HG03565 (cell line): ENCODE data around the gene SMPDL3B.

Source experiments
- ATAC-seq: cut with Tn5 transposase; IDR thresholded peaks from one replicate; pipeline ENCODE4 v1.9.1; 2021; ENCODE audit warnings: mild to moderate bottlenecking, moderate library complexity; ENCODE audit not compliant: unreplicated experiment

SMPDL3B gene, protein sequence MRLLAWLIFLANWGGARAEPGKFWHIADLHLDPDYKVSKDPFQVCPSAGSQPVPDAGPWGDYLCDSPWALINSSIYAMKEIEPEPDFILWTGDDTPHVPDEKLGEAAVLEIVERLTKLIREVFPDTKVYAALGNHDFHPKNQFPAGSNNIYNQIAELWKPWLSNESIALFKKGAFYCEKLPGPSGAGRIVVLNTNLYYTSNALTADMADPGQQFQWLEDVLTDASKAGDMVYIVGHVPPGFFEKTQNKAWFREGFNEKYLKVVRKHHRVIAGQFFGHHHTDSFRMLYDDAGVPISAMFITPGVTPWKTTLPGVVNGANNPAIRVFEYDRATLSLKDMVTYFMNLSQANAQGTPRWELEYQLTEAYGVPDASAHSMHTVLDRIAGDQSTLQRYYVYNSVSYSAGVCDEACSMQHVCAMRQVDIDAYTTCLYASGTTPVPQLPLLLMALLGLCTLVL

DNA sequence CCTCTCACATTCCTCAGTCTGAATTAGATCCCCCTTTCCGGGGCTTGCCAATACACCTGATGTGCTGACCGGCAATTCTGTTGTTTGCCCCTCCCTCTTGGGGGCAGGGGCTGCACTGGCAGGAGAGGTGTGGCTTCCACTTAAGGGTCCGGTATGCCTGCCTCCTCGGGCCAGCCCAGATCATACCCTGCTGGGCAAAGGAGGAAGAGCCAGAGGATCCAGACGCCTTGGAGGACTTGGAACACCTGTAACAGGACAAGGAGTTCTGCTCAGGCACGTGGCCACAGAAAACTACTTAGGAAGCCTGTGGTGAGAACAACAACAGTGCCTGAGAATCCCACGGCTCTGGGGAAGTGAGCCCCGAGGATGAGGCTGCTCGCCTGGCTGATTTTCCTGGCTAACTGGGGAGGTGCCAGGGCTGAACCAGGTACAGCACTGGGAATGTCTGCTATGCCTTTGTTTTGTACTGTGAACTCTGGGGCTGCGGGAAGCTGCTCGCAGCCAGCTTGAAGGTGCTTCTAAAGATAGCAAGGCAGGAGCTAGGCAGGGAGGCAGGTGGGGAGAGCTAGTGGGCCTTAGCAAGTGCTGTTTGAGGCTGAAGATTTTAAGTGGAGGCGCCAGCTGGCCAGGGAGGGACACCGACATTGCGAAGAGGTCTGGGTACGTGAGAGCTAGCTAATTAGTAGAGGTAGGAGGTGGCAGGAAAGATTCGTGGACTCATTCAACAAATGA is at the start of gene SMPDL3B:
Gene SMPDL3B (plus strand): TSS at position 183 of the 732 bp plus-strand sequence. CDS start 184 bp downstream, at position 367.
- no peak for ATAC-seq

- no peak for ATAC-seq
Observed at GRCh38 chr1:27885114-27885528, 49.7 kb upstream of the SMPDL3B start.

DNA sequence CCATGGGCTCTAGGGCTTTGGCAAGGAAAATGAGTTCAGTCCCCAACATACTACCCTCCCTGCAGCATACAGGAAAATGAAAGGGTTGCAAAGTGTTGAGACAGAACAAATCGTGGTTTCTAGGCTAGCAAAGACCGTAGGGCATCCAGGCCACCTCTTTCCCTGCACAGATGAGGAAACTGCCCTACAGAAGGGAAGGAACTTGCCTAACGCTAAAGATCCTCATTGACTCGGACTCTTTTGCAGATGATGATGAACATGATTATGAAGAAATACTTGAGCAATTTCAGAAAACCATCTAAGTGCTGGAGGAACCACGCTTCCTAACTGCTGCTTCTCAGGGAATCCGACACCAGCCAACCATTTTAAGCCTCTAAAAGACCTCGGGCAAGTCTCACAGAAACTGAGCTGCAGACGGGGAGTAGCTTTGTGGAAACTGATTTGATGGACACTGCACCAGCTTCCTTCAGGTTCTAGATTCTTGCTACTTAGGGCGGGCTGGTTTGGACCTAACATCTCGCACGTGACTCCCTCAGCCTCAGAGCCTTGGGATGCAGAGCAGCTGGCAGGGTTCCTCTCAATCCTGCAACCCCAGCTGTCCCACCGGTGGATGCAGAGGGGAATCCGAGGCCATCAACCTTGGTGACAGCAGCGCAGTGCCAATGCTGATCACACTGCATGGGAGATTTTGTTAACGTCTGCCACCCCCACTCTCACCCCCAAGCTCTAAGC is 49.0 kb upstream of the SMPDL3B start:
- ATAC-seq, result no peak

DNA sequence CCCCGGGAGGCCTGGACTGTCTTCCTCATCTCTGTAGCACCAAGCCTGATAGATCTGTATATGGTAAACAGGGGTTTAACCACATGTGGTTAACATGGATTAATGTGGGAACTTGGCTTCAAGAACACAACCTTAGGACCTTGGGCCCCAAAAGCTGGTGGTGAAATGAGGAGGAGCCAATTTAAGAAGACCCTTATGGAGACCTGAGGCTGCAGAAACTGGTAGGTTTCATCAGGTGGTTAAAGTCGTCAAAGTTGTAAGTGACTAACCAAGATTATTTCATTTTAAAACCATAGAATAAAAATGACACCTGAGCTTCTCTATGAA is 48.5 kb upstream of the SMPDL3B start:
- ATAC-seq, result no peak

DNA sequence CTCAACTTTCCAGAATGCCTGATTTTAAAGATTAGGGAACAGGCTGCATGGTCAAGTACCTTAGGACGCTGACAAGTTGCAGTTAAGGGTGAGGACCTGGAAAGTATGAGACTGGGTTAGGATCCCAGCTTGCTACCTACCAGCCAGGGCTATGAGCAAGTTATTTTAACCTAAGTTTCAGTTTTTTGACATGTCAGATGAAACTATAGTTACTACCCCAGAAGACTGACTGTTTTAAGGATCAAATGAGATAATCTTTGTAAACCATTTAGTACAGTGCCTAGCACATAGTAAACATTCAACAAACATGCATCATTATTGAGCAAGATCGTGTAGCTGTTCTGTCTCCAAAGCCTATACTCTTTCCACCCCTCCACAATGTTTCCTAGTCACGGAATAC is 48.1 kb upstream of the SMPDL3B start:
- no peak for ATAC-seq

GRCh38 chr1:27887215-27888021 is 47.4 kb upstream of the SMPDL3B start:
- no peak for ATAC-seq

DNA sequence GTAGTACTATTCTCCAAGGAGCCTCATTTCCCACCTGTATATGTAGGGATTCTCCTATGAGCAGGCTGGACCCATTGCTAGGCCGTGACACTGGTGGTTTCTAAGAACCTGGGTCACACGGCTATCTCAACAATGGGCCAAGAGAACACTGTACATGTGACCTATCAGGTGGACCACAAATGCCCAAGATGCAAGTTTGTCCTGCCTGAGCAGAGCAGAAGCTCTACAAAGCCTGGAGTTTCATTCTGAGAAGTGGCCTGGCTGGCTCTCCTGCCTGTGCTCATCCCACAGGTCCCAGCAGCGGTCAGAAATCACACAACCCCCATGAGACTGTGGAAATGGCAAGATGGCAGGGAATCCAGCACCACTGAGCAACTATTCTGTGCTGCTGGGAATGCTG is 45.3 kb upstream of the SMPDL3B start:
- no peak for ATAC-seq

DNA sequence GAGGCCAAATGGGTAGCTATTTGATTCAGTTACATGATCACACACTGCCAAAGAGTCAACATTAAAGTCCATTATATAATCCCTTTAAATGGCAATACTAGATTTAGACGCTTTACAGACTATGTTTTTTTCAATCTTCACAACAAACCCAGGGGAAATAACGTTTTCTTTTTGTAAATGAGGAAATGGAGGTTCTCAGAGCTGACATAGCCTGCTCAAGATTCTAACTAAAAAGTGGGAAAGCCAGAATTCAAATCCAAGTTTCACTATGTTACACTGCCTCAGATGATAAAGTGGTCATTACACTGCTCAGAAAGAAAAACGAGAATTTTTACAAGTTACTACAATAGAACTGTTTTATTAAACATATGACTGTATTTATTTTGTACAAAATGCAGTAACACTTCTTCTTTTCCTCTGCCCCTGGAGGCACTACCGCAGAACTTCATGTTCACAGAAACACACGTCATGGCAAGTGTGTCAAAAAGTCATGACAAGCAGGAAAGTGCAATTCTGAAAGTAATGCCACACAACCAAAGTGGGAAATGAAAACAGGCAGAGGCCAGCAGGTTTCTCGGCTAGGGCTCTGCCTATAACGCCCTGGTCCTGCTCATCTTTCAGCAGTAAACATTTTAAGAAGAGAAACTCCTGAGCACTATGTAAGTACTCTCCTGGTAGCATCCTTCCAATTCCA is 43.5 kb upstream of the SMPDL3B start:
- peak; percentile 40 for ATAC-seq

DNA sequence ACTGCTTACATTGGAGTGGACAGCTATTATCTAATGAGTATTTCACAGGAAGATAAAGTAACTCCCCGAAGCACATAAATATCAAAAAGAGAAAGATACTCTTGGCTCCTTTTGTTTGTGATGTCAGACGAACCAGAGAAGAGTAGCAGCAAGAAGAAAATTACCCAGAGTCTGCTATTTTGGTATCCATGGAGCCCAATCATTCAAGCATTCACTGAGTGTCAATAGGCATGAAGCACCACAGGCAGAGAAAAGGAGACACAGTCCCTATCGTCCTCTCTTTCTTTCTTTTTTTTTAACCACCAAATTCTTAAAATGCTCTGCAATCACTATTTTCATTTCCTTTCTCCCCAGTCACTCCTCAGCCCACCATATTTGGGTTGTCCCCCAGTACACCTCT is 40.3 kb upstream of the SMPDL3B start:
- no peak for ATAC-seq

DNA sequence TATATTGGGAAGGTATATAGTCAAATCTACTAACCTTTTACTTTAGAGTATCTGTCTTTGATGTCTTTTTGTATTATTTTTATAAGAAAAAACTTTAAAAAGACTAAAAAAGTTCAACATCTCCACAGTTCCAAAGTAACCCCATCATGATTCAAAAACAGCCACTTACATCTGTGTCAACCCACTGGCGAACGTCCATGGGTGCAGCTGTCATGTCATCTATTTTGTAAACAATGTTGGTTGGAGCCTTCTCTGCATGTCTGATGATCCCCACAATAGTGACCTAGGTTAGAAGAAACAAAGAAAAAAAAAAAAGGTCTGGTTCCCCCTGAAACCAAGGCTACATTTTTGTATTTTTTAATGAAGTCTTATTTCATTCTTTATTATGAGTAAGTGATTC is 28.0 kb upstream of the SMPDL3B start:
- no peak for ATAC-seq

DNA sequence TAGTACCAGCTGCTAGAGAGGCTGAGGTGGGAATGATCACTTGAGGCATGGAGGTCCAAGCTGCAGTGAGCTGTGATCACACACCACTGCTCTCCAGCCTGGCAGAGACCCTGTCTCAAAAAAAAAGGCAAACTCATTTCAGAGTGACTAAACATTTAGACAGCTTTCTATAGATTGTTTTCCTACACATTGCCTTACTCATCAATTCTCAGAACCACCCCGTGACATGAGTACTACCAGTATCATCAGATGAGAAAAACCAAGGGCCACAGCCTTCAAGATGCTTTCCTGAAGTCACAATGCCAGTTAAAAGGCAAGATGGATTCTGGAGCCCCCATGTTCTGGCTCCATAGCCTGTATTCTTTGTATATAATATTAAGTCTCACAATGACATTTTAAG is 22.4 kb upstream of the SMPDL3B start:
- ATAC-seq, result no peak

- no peak for ATAC-seq
Observed at GRCh38 chr1:27915082-27915575, 19.7 kb upstream of the SMPDL3B start.

DNA sequence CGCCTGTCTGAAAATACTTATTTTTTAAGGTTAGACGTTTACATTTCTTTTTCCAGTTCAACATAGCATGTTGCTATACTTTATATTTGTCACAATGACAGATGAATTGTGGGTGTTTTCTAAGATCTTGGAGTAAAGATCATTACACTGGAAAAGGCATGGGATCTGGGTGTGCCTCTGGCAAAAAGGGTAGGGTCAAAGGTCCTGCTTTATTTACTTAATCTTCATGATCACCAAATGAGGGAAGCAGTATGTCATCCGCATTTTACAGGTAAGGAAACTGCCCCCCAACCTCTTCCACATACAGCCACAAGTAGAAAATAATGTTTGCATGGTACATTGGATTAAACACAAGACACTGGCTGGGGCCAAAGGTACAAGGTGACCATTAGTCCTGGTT is 12.5 kb upstream of the SMPDL3B start:
- no peak for ATAC-seq

- ATAC-seq, result no peak
Observed at GRCh38 chr1:27928216-27928954, 6.4 kb upstream of the SMPDL3B start.

DNA sequence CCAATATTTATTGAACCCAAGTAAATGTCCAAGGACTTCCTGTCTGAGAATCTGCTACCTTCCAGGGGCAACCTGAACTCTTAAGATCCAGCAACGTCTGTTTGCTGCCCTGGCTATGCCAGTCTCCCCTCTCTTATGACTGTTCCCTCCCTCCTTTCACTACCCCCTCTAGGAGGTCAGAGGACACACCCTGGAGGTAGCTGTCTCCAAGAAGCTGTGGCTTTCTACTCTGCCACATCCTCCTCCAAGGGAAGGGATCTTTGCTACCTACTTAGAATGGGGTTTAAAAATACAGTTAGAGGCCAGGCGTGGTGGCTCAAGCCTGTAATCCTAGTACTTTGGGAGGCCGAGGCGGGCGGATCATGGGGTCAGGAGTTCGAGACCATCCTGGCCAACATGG is 3.6 kb upstream of the SMPDL3B start:
- ATAC-seq, result no peak

DNA sequence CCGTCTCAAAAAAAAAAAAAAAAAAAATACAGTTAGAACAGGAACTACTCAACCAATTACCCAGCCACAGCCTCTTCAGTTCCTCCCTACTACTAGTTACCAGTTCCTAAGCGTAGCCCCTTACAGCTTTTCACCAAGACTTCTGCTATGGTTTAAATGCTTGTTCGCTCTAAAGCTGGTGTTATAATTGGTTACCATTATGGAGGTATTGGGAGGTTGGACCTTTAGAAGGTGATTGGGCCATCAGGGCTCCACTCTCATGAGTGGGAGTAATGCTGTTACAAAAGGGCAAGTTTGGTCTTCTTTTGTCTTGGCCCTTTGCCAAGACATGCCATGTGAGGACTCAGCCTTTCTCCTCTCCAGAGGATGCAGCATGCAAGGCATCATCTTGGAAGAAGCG is 3.0 kb upstream of the SMPDL3B start:
- ATAC-seq, result no peak

DNA sequence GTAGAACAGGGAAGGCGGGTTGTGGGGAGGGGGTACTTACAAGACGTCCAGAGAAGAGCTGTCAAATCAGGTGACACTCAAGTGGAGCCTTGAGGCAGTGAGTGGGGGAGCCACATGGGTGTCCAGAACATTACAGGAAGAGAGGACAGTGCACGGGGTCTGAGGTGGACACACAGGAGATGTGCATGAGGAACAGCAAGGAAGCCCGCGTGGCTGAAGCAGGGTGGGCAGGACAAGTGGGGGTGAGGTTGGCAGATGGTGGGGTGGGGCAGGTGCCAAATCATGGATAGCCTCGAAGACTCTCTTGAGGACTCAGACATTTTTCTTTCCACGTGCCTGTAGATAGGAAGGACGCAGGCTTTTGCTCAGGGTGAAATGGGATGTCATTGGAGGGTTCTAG is 921 bp downstream of the SMPDL3B start:
- no peak for ATAC-seq

- ATAC-seq, result no peak
Observed at GRCh38 chr1:27936370-27936769, 1.6 kb downstream of the SMPDL3B start.

- ATAC-seq, result no peak
Observed at GRCh38 chr1:27937524-27937836, 2.7 kb downstream of the SMPDL3B start.

GRCh38 chr1:27938488-27938887 is 3.7 kb downstream of the SMPDL3B start:
- no peak for ATAC-seq
